Gastroesophageal sphincter (tissue), 4 donors: Measurements from ENCODE around the gene BRWD1. TPM values are rescaled to one million over a fixed set of nuclear protein-coding genes. Genes with fewer than 3 reads are reported as not detected.

Experiments used
- ATAC-seq: fragments of 150-250 bp; one replicate; pipeline ENCODE4 v1.9.1; 2016; ENCODE audit warnings: mild to moderate bottlenecking, moderate library complexity
- H3K27ac ChIP-seq, 4 donors: fragments of 200-600 bp; sonication (generic) in 3 of 4; 1 replicate in 3 of 4; 2 replicates in 1 of 4; pipeline ENCODE4 v1.5.1; 2016 to 2019
- H3K27me3 ChIP-seq: fragments of 200-600 bp; sonication (generic); one replicate; pipeline ENCODE4 v1.5.1; 2019
- H3K36me3 ChIP-seq, 2 donors: fragments of 200-600 bp; sonication (generic); one replicate each; pipeline ENCODE4 v1.5.1; 2019; ENCODE audit warnings: control low read depth in 1 of 2
- H3K4me1 ChIP-seq, 3 donors: fragments of 200-600 bp; sonication (generic); 1 replicate in 2 of 3; 2 replicates in 1 of 3; pipeline ENCODE4 v1.5.1; 2016 to 2019; ENCODE audit warnings: control low read depth in 2 of 3
- H3K4me3 ChIP-seq, 2 donors: fragments of 200-600 bp; sonication (generic); one replicate each; pipeline ENCODE4 v1.5.1; 2019; ENCODE audit warnings: mild to moderate bottlenecking in 1 of 2, moderate library complexity in 1 of 2
- H3K9me3 ChIP-seq, 3 donors: fragments of 200-600 bp; sonication (generic); one replicate each; pipeline ENCODE4 v1.5.1; 2017 to 2019; ENCODE audit warnings: control low read depth in 2 of 3
- EP300 ChIP-seq: sonication (generic); formaldehyde crosslinking; IDR thresholded peaks from one replicate; pipeline ENCODE4 v1.6.1; 2017; ENCODE audit warnings: antibody characterized with exemption, mild to moderate bottlenecking
- POLR2A ChIP-seq, 2 donors: fragments of 450-650 bp; IDR thresholded peaks; one replicate each; pipeline ENCODE4 v1.6.1; 2017; ENCODE audit warnings: antibody characterized with exemption in 2 of 2, mild to moderate bottlenecking in 2 of 2, moderate library complexity in 1 of 2
- POLR2AphosphoS5 ChIP-seq: sonication (generic); formaldehyde crosslinking; IDR thresholded peaks from one replicate; pipeline ENCODE4 v1.6.1; 2017; ENCODE audit warnings: antibody characterized with exemption
- WGBS, 2 donors: methylation state at CpG; one replicate each; pipeline ENCODE4 v1.1.5; 2018; ENCODE audit warnings: low coverage in 1 of 2; 5-methylcytosine and 5-hydroxymethylcytosine counted together
- total RNA-seq, 4 donors: library from RNA; depleted of rRNA; stranded (reverse); fragments of >200 nt; gene quantifications; one replicate each; pipeline ENCODE4 v1.1.0, GENCODE V29; 2016
- TF ChIP-seq, protein P1 (sequence below), 4 experiments: fragments of 200-600 bp in 2 of 4; fragments of 450-650 bp in 2 of 4; sonication (generic) in 1 of 4; IDR thresholded peaks; one replicate each; pipeline ENCODE4 v1.5.1; 2017 to 2019; ENCODE audit warnings: antibody characterized with exemption in 4 of 4, mild to moderate bottlenecking in 2 of 4, moderate library complexity in 2 of 4

BRWD1 gene
- total RNA-seq, 4 donors from 2014 or later: 60.0 to 132 (median 71.2) TPM

DNA sequence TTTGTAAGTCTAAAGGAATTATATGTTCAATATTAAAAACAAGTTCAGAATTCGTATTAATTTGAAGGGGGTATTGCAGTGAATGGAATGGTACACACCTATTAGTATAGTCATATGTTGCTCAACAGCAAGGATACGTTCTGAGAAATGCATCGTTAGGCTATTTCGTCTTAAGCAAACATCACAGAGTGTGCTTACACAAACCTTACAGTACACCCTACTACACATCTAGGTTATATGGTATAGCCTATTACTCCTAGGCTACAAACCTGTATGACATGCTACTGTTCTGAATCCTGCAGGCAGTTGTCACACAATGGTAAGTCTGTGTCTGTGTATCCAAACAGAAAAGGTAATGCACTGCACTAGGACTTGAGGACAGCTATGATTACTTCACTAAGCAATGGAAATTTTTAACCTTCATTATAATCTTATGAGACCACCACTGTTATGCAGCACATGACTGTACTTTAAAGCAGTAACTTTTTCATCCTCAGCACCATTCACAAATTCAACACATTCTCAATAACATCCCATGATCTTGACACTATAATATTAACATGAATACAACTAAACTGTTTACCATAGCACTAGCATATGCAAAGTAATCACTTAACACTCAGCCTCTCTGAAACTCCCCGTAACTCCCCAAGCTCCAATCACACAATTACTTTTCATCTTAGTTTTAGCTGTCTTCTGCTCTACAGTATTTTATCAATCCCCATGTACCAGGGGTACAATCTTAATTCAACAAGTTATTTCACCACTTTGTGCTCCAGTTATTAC, 115.8 kb downstream of the BRWD1 start:
- peaks cover 14 to 91% of the 10 kb centered on the region in 2 donors for H3K36me3 ChIP-seq
- ATAC-seq: no peak
- no peak overlapping the region for H3K4me3 ChIP-seq
- 89 to 91% methylated on average over 5 of the region's 5 CpGs for WGBS, 2 donors
- TF ChIP-seq, protein P1, sequence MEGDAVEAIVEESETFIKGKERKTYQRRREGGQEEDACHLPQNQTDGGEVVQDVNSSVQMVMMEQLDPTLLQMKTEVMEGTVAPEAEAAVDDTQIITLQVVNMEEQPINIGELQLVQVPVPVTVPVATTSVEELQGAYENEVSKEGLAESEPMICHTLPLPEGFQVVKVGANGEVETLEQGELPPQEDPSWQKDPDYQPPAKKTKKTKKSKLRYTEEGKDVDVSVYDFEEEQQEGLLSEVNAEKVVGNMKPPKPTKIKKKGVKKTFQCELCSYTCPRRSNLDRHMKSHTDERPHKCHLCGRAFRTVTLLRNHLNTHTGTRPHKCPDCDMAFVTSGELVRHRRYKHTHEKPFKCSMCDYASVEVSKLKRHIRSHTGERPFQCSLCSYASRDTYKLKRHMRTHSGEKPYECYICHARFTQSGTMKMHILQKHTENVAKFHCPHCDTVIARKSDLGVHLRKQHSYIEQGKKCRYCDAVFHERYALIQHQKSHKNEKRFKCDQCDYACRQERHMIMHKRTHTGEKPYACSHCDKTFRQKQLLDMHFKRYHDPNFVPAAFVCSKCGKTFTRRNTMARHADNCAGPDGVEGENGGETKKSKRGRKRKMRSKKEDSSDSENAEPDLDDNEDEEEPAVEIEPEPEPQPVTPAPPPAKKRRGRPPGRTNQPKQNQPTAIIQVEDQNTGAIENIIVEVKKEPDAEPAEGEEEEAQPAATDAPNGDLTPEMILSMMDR (IDR thresholded peaks at IDR 0.05): no peak
- TF ChIP-seq POLR2AphosphoS5: no peak
- TF ChIP-seq EP300: no peak
- no peak for TF ChIP-seq POLR2A (IDR thresholded peaks at IDR 0.05)
- H3K9me3 ChIP-seq: no peaks in the 10 kb centered on the region
- H3K27ac ChIP-seq: no peak overlapping the region
- no peaks in the 10 kb centered on the region for H3K27me3 ChIP-seq
- peaks cover 0 to 9% (median 0%) of the 10 kb centered on the region in 3 donors for H3K4me1 ChIP-seq

DNA sequence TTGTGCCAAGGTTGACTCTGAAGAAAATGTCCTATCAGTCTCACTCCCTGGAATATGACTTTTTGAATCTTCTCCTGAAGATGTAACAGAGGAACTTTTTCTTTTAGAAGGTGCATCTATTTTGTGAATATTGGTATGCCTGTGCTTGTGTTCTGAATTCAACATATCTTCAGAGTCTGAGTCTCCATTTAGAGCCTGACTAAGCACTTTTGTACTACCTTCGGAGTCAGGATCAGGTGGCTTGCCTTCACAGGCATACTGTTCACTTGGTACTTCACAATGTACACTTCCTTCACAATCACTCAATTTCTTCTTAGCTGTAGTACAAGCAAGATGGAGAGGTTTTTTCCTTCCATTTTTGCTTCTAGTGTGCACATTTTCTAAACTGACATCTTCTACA, 116.6 kb downstream of the BRWD1 start:
- 100% methylated on average over 1 of the region's 1 CpG for WGBS, 2 donors
- H3K4me1 ChIP-seq: peaks cover 0 to 9% (median 0%) of the 10 kb centered on the region in 3 donors
- no peak overlapping the region for H3K27ac ChIP-seq
- no peak overlapping the region for H3K4me3 ChIP-seq
- TF ChIP-seq, protein P1 (IDR thresholded peaks at IDR 0.05): no peak
- TF ChIP-seq EP300 (no peak), POLR2AphosphoS5 (no peak), POLR2A (IDR thresholded peaks at IDR 0.05) (no peak)
- ATAC-seq: no peak
- no peaks in the 10 kb centered on the region for H3K9me3 ChIP-seq
- no peaks in the 10 kb centered on the region for H3K27me3 ChIP-seq
- H3K36me3 ChIP-seq: peaks cover 12 to 83% of the 10 kb centered on the region in 2 donors

GRCh38 chr21:39196310-39196709, 117.1 kb downstream of the BRWD1 start:
- H3K4me3 ChIP-seq: no peak overlapping the region
- H3K9me3 ChIP-seq: no peaks in the 10 kb centered on the region
- H3K27me3 ChIP-seq: no peaks in the 10 kb centered on the region
- 74 to 89% methylated on average over 7 of the region's 7 CpGs for WGBS, 2 donors
- ATAC-seq: no peak
- H3K27ac ChIP-seq: no peak overlapping the region
- TF ChIP-seq POLR2AphosphoS5: no peak
- H3K36me3 ChIP-seq: peaks cover 12 to 80% of the 10 kb centered on the region in 2 donors
- H3K4me1 ChIP-seq: peaks cover 0 to 8% (median 0%) of the 10 kb centered on the region in 3 donors

GRCh38 chr21:39193380-39193779, 120.1 kb downstream of the BRWD1 start:
- Histone ChIP-seq H3K4me3 (no peak overlapping the region), H3K36me3 (peaks cover 7 to 57% of the 10 kb centered on the region in 2 donors), H3K4me1 (no peaks in the 10 kb centered on the region), H3K27ac (no peak overlapping the region), H3K9me3 (no peaks in the 10 kb centered on the region), H3K27me3 (no peaks in the 10 kb centered on the region)
- 82 to 94% methylated on average over 1 of the region's 1 CpG for WGBS, 2 donors
- TF ChIP-seq, protein P1 (IDR thresholded peaks at IDR 0.05): no peak
- TF ChIP-seq EP300 (no peak), POLR2A (IDR thresholded peaks at IDR 0.05) (no peak), POLR2AphosphoS5 (no peak)
- no peak for ATAC-seq

GRCh38 chr21:39189857-39190604, 123.4 kb downstream of the BRWD1 start:
- H3K9me3 ChIP-seq: no peaks in the 10 kb centered on the region
- H3K27me3 ChIP-seq: no peaks in the 10 kb centered on the region
- H3K27ac ChIP-seq: no peak overlapping the region
- TF ChIP-seq POLR2A (IDR thresholded peaks at IDR 0.05) (no peak), POLR2AphosphoS5 (no peak), EP300 (no peak)
- TF ChIP-seq, protein P1 (IDR thresholded peaks at IDR 0.05): no peak
- peaks cover 0 to 25% of the 10 kb centered on the region in 2 donors for H3K36me3 ChIP-seq
- ATAC-seq: no peak
- H3K4me1 ChIP-seq: peaks cover 0 to 14% (median 0%) of the 10 kb centered on the region in 3 donors
- H3K4me3 ChIP-seq: no peak overlapping the region
